ENCODE measurements around the gene MCM5.

DNA sequence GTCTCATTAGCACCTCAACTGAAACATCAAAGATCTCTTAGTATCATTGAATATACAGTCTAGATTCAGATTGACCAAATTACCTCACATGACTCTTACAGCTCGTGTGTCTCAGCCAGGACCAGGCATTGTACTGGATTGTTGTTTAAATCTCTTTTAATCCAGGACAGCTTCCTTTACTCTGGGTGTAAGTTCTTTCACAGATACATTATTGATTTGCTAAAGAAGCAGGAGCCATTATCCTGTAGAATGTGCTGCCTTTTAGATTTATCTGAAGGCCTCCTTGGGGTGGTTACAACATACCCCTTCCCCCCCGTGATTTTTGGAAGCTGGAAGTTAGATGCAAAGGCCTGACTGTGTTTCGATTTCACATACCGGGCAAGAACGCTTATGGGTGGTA is 4.2 kb downstream of the MCM5 start:
- TF ChIP-seq CTCF (IDR thresholded peaks at IDR 0.05; ENCODE audit: low read depth, low read length, missing input control) (no peak), YY1 (IDR thresholded peaks at IDR 0.05) (no peak), ZBTB33 (IDR thresholded peaks at IDR 0.05) (no peak), MAX (IDR thresholded peaks at IDR 0.05) (no peak), HNF4G (IDR thresholded peaks at IDR 0.05) (no peak), TAF1 (conservative IDR thresholded peaks at IDR 0.05) (no peak), SP1 (IDR thresholded peaks at IDR 0.05) (no peak), RAD21 (IDR thresholded peaks at IDR 0.05) (no peak), NR2F2 (IDR thresholded peaks at IDR 0.05) (no peak)
- TF ChIP-seq, protein P1, sequence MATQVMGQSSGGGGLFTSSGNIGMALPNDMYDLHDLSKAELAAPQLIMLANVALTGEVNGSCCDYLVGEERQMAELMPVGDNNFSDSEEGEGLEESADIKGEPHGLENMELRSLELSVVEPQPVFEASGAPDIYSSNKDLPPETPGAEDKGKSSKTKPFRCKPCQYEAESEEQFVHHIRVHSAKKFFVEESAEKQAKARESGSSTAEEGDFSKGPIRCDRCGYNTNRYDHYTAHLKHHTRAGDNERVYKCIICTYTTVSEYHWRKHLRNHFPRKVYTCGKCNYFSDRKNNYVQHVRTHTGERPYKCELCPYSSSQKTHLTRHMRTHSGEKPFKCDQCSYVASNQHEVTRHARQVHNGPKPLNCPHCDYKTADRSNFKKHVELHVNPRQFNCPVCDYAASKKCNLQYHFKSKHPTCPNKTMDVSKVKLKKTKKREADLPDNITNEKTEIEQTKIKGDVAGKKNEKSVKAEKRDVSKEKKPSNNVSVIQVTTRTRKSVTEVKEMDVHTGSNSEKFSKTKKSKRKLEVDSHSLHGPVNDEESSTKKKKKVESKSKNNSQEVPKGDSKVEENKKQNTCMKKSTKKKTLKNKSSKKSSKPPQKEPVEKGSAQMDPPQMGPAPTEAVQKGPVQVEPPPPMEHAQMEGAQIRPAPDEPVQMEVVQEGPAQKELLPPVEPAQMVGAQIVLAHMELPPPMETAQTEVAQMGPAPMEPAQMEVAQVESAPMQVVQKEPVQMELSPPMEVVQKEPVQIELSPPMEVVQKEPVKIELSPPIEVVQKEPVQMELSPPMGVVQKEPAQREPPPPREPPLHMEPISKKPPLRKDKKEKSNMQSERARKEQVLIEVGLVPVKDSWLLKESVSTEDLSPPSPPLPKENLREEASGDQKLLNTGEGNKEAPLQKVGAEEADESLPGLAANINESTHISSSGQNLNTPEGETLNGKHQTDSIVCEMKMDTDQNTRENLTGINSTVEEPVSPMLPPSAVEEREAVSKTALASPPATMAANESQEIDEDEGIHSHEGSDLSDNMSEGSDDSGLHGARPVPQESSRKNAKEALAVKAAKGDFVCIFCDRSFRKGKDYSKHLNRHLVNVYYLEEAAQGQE (IDR thresholded peaks at IDR 0.05) = no peak

Data from liver (tissue), 3 donors.